Adrenal gland (tissue), 5 donors: Measurements from ENCODE around the gene SLC38A9.

ENCODE experiments used
- CTCF ChIP-seq, 6 experiments: fragments of 450-650 bp in 4 of 6; fragments of 200-600 bp in 2 of 6; sonication (generic) in 1 of 6; IDR thresholded peaks; 1 replicate in 5 of 6; 2 replicates in 1 of 6; pipeline versions ENCODE4 v1.5.1 to v1.8.0; 2016 to 2021; ENCODE audit warnings: antibody characterized with exemption in 6 of 6, mild to moderate bottlenecking in 2 of 6, moderate library complexity in 1 of 6
- POLR2A ChIP-seq, 2 donors: fragments of 450-650 bp; IDR thresholded peaks; one replicate each; pipeline ENCODE4 v1.6.1; 2017; ENCODE audit warnings: antibody characterized with exemption in 2 of 2, mild to moderate bottlenecking in 2 of 2, moderate library complexity in 1 of 2
- donor health status: DM: no; HTN: no; CAD: no.

GRCh38 chr5:55591686-55592085 lies 120.4 kb downstream of the SLC38A9 start:
- no peak for TF ChIP-seq POLR2A (IDR thresholded peaks at IDR 0.05)
- no peak for TF ChIP-seq CTCF (IDR thresholded peaks at IDR 0.05)
